Central memory CD8-positive, alpha-beta T cell (primary cell): Measurements from ENCODE around the gene LGI1.

Experiments used
- ATAC-seq: fragments of 150-1000 bp; cut with Tn5 transposase; replicated peaks from 2 replicates; pipeline ENCODE4 v1.10.0; 2022; ENCODE audit warnings: mild to moderate bottlenecking, moderate FRiP score, moderate number of reproducible peaks; ENCODE audit not compliant: poor library complexity, severe bottlenecking; ENCODE audit errors: extremely low read depth
- DNase-seq, 2 donors: peaks; one replicate each; pipeline ENCODE4 v3.0.0; 2021; ENCODE audit warnings: low spot score in 2 of 2
- H3K27ac Mint-ChIP-seq: one replicate; pipeline ENCODE4 v1.8.0; 2022; ENCODE audit warnings: low read depth, mild to moderate bottlenecking, moderate library complexity, mixed read lengths
- H3K27me3 Mint-ChIP-seq: one replicate; pipeline ENCODE4 v1.8.0; 2022; ENCODE audit warnings: mixed read lengths
- H3K36me3 Mint-ChIP-seq: one replicate; pipeline ENCODE4 v1.8.0; 2022; ENCODE audit warnings: mild to moderate bottlenecking, moderate library complexity, mixed read lengths; ENCODE audit not compliant: insufficient read depth
- H3K4me1 Mint-ChIP-seq: one replicate; pipeline ENCODE4 v1.8.0; 2022; ENCODE audit warnings: mixed read lengths
- H3K4me3 Mint-ChIP-seq: one replicate; pipeline ENCODE4 v1.8.0; 2022; ENCODE audit warnings: mild to moderate bottlenecking, moderate library complexity, mixed read lengths
- H3K9me3 Mint-ChIP-seq: one replicate; pipeline ENCODE4 v1.8.0; 2022; ENCODE audit warnings: mixed read lengths

Gene LGI1

DNA sequence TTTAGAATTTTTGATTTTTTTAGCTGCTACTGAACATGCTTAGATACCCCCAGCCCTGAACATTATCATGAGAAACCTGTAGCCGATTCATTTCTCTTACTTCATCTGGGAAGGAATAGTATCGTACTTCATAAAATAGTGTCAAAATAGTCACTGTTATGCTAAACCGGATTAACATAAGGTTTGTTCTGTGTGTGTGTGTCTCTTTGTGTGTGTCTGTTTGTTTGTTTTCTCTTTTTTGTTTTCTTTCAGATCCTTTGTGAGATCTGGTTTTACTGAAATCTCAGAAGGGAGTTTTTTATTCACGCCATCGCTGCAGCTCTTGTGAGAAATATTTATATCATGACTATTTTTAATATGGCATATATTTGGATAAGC is 761 bp downstream of the LGI1 start:
- no peak overlapping the region for H3K4me3 Mint-ChIP-seq
- peaks cover 79% of the 10 kb centered on the region for H3K27me3 Mint-ChIP-seq
- H3K36me3 Mint-ChIP-seq, result no peaks in the 10 kb centered on the region
- no peak overlapping the region for H3K27ac Mint-ChIP-seq
- ATAC-seq (no peak), DNase-seq (no peak)
- H3K4me1 Mint-ChIP-seq, result peaks cover 6% of the 10 kb centered on the region
- no peaks in the 10 kb centered on the region for H3K9me3 Mint-ChIP-seq

DNA sequence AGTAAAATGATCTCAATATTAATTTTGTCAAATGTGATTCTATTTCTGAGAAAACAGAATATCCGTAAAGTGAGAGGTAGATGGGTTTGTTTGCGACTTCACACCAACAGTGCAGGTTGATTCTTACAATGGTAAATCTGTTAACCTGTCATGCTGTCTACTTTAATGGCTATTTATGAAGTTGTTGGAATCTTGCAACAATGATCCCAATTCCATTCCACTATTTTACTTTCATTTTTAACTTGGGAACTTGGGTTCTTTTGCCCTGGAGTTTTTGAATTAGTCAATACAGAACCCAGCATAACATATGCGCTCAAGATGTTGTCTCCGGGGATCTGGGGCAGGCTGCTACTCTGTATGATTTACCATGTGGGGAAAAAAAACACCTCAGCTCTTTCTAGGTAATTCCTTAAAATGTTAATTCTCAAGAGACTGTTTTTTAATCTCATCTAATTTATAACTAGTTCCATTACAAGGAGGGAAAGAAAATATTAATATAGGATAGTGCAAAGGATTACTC is 1.2 kb downstream of the LGI1 start:
- ATAC-seq (no peak), DNase-seq (no peak)
- Mint-ChIP-seq H3K9me3 (no peaks in the 10 kb centered on the region), H3K27me3 (peaks cover 78% of the 10 kb centered on the region), H3K4me3 (no peak overlapping the region), H3K27ac (no peak overlapping the region), H3K36me3 (no peaks in the 10 kb centered on the region), H3K4me1 (peaks cover 6% of the 10 kb centered on the region)

DNA sequence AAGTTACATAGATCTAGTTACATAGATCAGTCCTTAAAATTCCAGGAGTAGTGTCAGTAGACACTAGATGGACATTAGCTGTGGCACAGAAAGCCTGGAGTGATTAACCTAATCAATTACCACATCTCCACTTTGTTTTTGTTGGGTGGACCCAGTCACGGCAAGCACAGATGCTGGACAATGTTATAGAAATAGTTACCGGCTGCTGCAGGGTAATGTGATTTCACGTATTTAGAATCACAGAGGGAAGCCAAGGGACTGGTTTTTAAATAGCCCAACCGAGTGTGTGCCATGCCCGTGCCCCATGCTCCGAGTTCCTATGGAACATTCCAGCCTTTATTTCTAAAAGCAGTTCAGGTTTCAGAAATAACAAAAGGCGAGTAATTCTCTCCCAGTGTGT is 2.8 kb downstream of the LGI1 start:
- Mint-ChIP-seq H3K27me3 (peaks cover 83% of the 10 kb centered on the region), H3K4me3 (no peak overlapping the region), H3K4me1 (peaks cover 6% of the 10 kb centered on the region), H3K36me3 (no peaks in the 10 kb centered on the region), H3K27ac (no peak overlapping the region), H3K9me3 (no peaks in the 10 kb centered on the region)
- DNase-seq, result no peak
- ATAC-seq, result no peak

DNA sequence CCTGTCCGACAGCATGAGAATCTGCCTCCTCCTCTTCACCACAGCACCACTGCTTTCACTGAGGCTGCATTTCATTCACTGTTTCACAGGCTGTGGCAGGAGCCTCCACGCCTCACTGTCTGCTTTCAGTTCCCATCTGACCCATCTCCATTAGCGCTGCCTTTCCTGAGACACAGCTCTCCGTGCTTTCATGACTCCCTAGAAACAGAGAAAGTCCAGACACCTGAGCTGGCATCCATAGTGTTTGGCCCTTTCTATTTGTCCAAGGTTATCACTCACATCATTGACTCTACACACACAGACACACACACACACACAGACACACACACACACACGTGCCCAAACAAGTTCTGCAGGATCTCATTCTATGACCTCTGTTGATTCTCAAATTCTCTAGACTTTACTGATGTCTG is 5.2 kb downstream of the LGI1 start:
- Mint-ChIP-seq H3K27me3 (peaks cover 73% of the 10 kb centered on the region), H3K4me1 (peaks cover 2% of the 10 kb centered on the region), H3K4me3 (no peak overlapping the region), H3K9me3 (no peaks in the 10 kb centered on the region), H3K27ac (no peak overlapping the region), H3K36me3 (no peaks in the 10 kb centered on the region)
- DNase-seq (no peak), ATAC-seq (no peak)

DNA sequence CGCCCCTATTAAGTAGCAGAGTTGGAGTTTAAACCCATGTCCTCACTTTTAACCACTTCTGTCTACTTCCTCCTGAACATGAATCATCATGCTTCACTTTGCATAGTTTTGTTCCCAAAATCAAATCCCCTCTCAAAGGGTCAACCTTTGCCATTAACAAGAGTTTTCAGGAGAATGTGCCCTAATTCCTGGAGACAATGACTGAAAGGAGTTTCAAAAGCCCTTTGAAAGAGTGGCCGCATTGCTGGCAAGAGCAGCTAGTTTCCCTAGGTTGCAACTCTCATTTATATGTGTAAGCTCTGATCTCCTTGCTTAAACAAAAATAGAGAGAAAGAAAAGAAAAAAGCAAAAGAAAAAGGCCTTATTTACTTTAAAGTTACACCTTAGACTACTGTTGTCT is 9.2 kb downstream of the LGI1 start:
- ATAC-seq, result no peak
- Mint-ChIP-seq H3K9me3 (no peaks in the 10 kb centered on the region), H3K27ac (no peak overlapping the region), H3K36me3 (no peaks in the 10 kb centered on the region), H3K4me1 (no peaks in the 10 kb centered on the region), H3K4me3 (no peak overlapping the region), H3K27me3 (peaks cover 71% of the 10 kb centered on the region)
- DNase-seq, result no peak

DNA sequence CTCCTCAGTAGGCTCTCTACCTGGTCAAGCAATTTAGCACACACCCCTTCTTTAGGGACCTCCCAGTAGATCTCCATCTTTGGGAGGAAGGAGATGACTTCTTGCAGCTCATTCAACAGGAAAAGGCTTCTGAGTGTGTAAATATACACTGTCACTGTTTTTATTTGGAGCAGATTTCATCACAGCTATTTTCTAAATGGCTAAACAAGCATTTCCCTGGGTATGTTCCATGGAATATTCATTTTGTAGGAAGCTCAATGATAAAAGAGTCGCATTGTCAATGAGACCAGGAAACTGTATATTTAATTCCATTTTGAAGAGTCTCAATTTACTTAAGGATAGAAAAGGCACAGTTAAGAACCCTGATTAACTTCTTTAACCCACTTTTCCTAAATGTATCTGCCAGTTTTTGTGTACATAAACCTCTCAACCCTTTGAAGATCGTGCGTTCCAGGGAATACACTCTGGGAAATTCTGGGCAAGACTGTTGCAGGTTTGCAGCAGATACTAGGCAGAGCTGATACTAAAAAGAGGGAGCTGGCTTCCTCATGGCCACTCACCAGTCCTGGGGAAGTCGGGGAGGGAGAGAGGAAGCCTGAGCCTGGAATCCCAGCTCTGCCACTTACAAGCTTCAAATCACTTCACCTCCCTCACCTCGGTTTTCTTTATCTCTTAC is 10.1 kb downstream of the LGI1 start:
- Mint-ChIP-seq H3K27me3 (peaks cover 62% of the 10 kb centered on the region), H3K9me3 (no peaks in the 10 kb centered on the region)

DNA sequence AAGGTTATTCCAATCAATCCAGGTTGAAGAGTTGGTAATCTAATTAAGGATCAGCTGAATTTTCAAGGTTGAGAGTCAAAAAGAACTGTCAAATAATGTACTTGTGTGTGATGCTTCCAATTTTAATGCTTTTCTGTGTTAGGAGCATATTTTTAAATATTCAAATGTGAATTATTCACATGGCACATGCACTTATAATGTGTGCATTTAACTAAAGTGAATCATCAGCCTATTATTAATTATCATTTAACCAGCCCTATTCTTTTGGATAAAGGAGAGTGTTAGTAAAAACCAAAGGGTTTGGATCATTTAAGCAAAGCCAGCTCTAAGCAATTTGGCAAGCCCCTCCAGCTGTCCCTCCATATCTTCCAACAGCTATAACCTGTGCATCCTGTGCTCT is 11.2 kb downstream of the LGI1 start:
- Mint-ChIP-seq H3K4me3 (no peak overlapping the region), H3K36me3 (no peaks in the 10 kb centered on the region), H3K9me3 (no peaks in the 10 kb centered on the region), H3K4me1 (no peaks in the 10 kb centered on the region), H3K27me3 (peaks cover 52% of the 10 kb centered on the region), H3K27ac (no peak overlapping the region)
- DNase-seq (no peak), ATAC-seq (no peak)

More for the DNA sequence above, 10.1 kb downstream of the LGI1 start:
- Mint-ChIP-seq H3K36me3 (no peaks in the 10 kb centered on the region), H3K4me1 (no peaks in the 10 kb centered on the region), H3K27ac (no peak overlapping the region), H3K4me3 (no peak overlapping the region)
- DNase-seq (no peak), ATAC-seq (no peak)

DNA sequence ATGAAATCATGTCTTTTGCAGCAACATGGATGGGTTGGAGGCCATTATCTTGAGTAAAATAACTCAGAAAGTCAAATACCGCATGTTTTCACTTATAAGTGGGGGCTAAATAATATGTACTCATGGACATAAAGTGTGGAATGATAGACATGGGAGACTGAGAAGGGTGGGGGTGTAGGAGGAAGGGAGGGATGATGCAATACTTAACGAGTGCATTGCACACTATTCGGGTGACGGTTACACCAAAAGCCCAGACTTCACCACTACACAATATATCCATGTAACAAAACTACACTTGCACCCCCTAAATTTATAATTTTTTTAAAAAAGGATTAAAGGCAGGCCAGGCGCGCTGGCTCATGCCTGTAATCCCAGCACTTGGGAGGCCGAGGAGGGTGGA is 13.6 kb downstream of the LGI1 start:
- no peak for ATAC-seq
- H3K27ac Mint-ChIP-seq, result no peak overlapping the region
- no peak for DNase-seq
- H3K4me1 Mint-ChIP-seq, result no peaks in the 10 kb centered on the region
- H3K27me3 Mint-ChIP-seq, result peaks cover 59% of the 10 kb centered on the region
- H3K9me3 Mint-ChIP-seq, result no peaks in the 10 kb centered on the region
- H3K36me3 Mint-ChIP-seq, result no peaks in the 10 kb centered on the region
- no peak overlapping the region for H3K4me3 Mint-ChIP-seq

DNA sequence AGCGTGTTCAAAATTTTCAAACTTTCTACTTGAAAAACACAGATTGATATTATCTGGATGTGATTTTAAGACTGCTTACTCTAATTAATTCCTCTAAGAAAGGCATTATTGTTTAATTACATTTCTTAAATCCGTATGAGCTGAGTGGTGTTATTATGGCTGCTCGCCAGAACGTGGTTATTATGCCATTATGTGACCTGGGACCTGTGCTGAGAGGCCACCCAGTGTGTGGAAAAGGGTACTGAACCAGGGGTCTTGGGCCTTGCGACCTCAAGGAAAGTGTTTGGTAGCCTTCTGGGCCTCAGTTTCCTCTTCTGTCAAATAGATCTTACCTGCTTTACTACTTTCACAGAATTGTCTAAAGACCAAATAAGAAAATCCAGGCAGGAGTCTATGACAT is 15.4 kb downstream of the LGI1 start:
- Mint-ChIP-seq H3K27me3 (peaks cover 43% of the 10 kb centered on the region), H3K9me3 (no peaks in the 10 kb centered on the region), H3K4me1 (no peaks in the 10 kb centered on the region), H3K27ac (no peak overlapping the region), H3K36me3 (no peaks in the 10 kb centered on the region), H3K4me3 (no peak overlapping the region)
- ATAC-seq (no peak), DNase-seq (no peak)

DNA sequence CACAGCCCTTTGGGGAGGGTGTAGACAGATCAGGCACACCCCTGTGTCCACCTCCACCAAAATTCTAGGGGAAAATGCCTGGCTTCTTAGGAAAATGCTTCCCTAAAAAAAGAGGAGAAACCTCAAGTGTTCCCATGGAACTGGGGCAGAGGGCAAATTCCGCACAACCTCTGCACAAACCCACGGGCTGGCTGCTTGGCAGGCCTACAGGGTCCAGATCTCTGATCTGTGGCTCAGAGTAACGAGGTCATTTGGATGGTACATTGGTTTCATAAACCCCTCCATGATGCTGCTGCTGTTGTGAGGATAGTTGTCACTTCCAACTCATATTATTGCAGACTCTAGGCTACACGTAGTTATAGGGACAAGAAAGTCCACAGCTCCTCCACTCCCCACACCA is 16.0 kb downstream of the LGI1 start:
- Mint-ChIP-seq H3K4me1 (no peaks in the 10 kb centered on the region), H3K4me3 (no peak overlapping the region), H3K9me3 (no peaks in the 10 kb centered on the region), H3K27ac (no peak overlapping the region), H3K27me3 (peaks cover 37% of the 10 kb centered on the region), H3K36me3 (no peaks in the 10 kb centered on the region)
- DNase-seq (no peak), ATAC-seq (no peak)

DNA sequence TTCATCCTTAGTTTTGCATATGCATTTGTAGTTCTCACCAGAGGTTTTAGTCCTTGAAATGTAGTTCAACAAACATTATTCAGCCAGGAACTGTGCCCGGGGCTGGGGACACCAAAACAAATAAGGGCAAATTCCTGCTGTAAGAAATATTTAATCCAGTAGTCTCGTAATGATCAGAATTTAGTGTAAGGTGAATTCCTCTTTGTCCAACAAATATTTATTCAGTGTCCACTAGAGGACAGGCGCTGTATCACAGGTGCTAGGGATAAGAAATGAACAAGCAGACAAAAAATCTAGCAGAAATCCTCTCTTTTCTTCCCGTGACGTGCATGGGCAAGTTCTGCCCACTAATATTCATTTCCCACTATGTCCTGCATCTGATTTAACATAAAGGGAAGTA is 17.6 kb downstream of the LGI1 start:
- DNase-seq, result no peak
- no peaks in the 10 kb centered on the region for H3K4me1 Mint-ChIP-seq
- no peak overlapping the region for H3K27ac Mint-ChIP-seq
- H3K36me3 Mint-ChIP-seq, result no peaks in the 10 kb centered on the region
- ATAC-seq, result no peak
- H3K27me3 Mint-ChIP-seq, result peaks cover 21% of the 10 kb centered on the region
- no peaks in the 10 kb centered on the region for H3K9me3 Mint-ChIP-seq
- H3K4me3 Mint-ChIP-seq, result no peak overlapping the region

DNA sequence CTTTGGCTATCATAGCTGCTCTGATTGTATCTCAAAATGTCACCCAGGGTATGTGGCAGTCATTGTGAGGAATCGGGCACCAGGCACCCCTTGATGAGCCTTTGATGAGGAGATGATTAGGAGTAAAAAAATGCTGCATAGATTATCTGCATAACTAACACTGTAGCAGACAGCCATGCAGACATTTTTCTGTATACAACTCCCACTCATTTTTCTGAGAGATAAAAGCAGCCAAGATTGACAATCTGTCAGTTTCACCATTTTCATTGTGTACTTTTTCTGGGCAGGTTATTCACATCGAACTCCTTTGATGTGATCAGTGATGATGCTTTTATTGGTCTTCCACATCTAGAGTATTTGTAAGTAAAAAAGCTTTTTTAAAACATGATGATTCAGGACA is 19.4 kb downstream of the LGI1 start:
- H3K4me3 Mint-ChIP-seq, result no peak overlapping the region
- no peaks in the 10 kb centered on the region for H3K36me3 Mint-ChIP-seq
- DNase-seq, result no peak
- H3K4me1 Mint-ChIP-seq, result no peaks in the 10 kb centered on the region
- no peak for ATAC-seq
- H3K9me3 Mint-ChIP-seq, result no peaks in the 10 kb centered on the region
- H3K27me3 Mint-ChIP-seq, result peaks cover 15% of the 10 kb centered on the region
- no peak overlapping the region for H3K27ac Mint-ChIP-seq

DNA sequence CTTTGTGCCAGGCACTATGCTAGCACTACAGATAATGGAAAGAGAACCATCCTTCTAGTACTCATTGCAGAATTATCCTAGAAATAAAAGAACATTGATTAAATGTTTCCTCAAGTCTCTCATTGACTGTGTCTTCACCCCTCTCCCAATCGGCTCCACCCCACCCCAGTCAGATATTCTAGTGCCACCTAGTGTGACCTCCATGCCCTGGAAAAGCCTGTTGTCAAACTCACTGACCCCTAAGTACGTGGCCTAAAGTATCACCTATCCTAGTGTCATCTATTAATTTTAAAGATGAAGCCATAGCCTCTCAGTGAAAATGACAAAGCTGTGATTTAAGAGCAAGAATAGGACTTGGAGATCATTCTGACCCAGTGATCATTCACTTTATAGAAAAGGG is 26.3 kb downstream of the LGI1 start:
- H3K4me1 Mint-ChIP-seq, result no peaks in the 10 kb centered on the region
- DNase-seq, result no peak
- no peak overlapping the region for H3K27ac Mint-ChIP-seq
- peaks cover 19% of the 10 kb centered on the region for H3K27me3 Mint-ChIP-seq
- no peak for ATAC-seq
- H3K4me3 Mint-ChIP-seq, result no peak overlapping the region
- H3K36me3 Mint-ChIP-seq, result no peaks in the 10 kb centered on the region
- no peaks in the 10 kb centered on the region for H3K9me3 Mint-ChIP-seq
